NB4 (cell line): Measurements from ENCODE around the gene SCAND1.
"Not testable (repeated sequence)": the region's sequence is repeated elsewhere in the genome, so short reads cannot be mapped to it uniquely, and the experiment has no call there.

ENCODE experiments used
- DNase-seq: peaks from one replicate; pipeline ENCODE4 v3.0.0; 2010; ENCODE audit warnings: low read depth
- H3K4me3 ChIP-seq: one replicate; pipeline ENCODE4 v1.5.1; 2011; ENCODE audit warnings: mild to moderate bottlenecking, low read depth, low read length, moderate library complexity
- CTCF ChIP-seq: IDR thresholded peaks from one replicate; pipeline ENCODE4 v1.5.1; 2012; ENCODE audit warnings: low read depth, low read length
- MAX ChIP-seq: IDR thresholded peaks from 2 replicates; pipeline ENCODE4 v1.6.1; 2011; ENCODE audit warnings: low read depth, low read length
- MYC ChIP-seq: IDR thresholded peaks from 2 replicates; pipeline ENCODE4 v1.6.1; 2011; ENCODE audit warnings: low read depth, low read length
- POLR2A ChIP-seq: IDR thresholded peaks from 2 replicates; pipeline ENCODE4 v1.6.1; 2011; ENCODE audit warnings: mild to moderate bottlenecking; ENCODE audit not compliant: insufficient read length; ENCODE audit errors: extremely low read depth

Gene SCAND1

GRCh38 chr20:35954907-35955251, 577 bp upstream of the SCAND1 start:
- TF ChIP-seq MAX (no peak), CTCF (no peak), MYC (no peak), POLR2A (no peak)
- DNase-seq, result peak; percentile 70
- peak overlapping the region; percentile 99 for H3K4me3 ChIP-seq

- peak; percentile 71 for TF ChIP-seq MYC
- TF ChIP-seq CTCF, result no peak
- peak; percentile 45 for TF ChIP-seq MAX
- no peak for TF ChIP-seq POLR2A
- peak; percentile 70 for DNase-seq
Observed at GRCh38 chr20:35953387-35954199, 709 bp downstream of the SCAND1 start.

GRCh38 chr20:35952480-35953386, 1.6 kb downstream of the SCAND1 start:
- H3K4me3 ChIP-seq, result peak overlapping the region; percentile 99
- TF ChIP-seq CTCF (no peak), POLR2A (no peak), MYC (0 out of 2 replicates have a peak, but pooled peaks have one; percentile 38), MAX (peak; percentile 30; the same call in 1 of the 2 replicates)
- peak; percentile 84 for DNase-seq

More at GRCh38 chr20:35953387-35954199, 709 bp downstream of the SCAND1 start:
- H3K4me3 ChIP-seq, result peak overlapping the region; percentile 99

GRCh38 chr20:35952080-35952479, 2.2 kb downstream of the SCAND1 start:
- peak overlapping the region; percentile 99 for H3K4me3 ChIP-seq
- DNase-seq, result not testable (repeated sequence)

GRCh38 chr20:35950093-35950492, 4.2 kb downstream of the SCAND1 start:
- TF ChIP-seq MAX (no peak), POLR2A (no peak)

GRCh38 chr20:35947907-35948306, 6.4 kb downstream of the SCAND1 start:
- no peak overlapping the region for H3K4me3 ChIP-seq
- TF ChIP-seq CTCF, result no peak
- DNase-seq, result no peak

More at GRCh38 chr20:35950093-35950492, 4.2 kb downstream of the SCAND1 start:
- DNase-seq, result no peak
- no peak overlapping the region for H3K4me3 ChIP-seq

GRCh38 chr20:35947489-35947888, 6.8 kb downstream of the SCAND1 start:
- DNase-seq, result peak; percentile 67
- no peak for TF ChIP-seq MAX
- TF ChIP-seq MYC, result no peak
- TF ChIP-seq CTCF, result peak; percentile 69
- TF ChIP-seq POLR2A, result no peak
- H3K4me3 ChIP-seq, result no peak overlapping the region
